ENCODE measurements around the gene OBSCN.

OBSCN gene

GRCh38 chr1:228282329-228283042 is 74.6 kb downstream of the OBSCN start:
- TF ChIP-seq CTCF (IDR thresholded peaks at IDR 0.05; ENCODE audit: borderline replicate concordance, control extremely low read depth, extremely low read depth, insufficient read depth, missing control alignments): no peak

GRCh38 chr1:228283043-228283371 is 75.2 kb downstream of the OBSCN start:
- in situ Hi-C loops (cut with MboI; ENCODE audit: low sequenced_read_pairs, unreplicated experiment): no loop called here
- no peak for TF ChIP-seq CTCF (IDR thresholded peaks at IDR 0.05; ENCODE audit: borderline replicate concordance, control extremely low read depth, extremely low read depth, insufficient read depth, missing control alignments)
- no peak for DNase-seq (ENCODE audit: low spot score)

More at GRCh38 chr1:228282329-228283042, 74.6 kb downstream of the OBSCN start:
- in situ Hi-C loops (cut with MboI; ENCODE audit: low sequenced_read_pairs, unreplicated experiment): no loop called here
- peak; percentile 28 for DNase-seq (ENCODE audit: low spot score)

DNA sequence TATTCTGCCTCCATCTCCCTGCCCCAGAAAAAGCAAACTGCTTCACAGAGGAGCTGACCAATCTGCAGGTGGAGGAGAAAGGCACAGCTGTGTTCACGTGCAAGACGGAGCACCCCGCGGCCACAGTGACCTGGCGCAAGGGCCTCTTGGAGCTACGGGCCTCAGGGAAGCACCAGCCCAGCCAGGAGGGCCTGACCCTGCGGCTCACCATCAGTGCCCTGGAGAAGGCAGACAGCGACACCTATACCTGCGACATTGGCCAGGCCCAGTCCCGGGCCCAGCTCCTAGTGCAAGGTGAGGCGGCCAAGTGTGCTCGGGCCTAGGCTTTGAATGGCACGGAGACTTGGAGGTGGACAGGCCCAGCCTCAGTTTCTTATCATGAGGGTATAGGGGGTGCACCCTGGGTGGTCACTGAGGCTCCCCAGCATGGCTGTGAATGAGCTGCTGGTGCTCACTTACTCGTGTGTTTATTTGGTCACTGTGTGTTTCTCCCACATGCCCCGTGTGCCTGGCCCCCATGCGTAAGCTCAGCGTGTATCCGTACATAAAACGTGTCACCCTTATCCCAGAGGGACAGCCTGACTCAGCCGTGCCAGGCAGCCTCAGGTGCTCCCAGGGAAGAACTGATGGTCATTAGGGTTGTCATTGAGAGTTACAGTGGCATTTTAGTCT is 75.8 kb downstream of the OBSCN start:
- peak; percentile 25 for DNase-seq (ENCODE audit: low spot score)
- TF ChIP-seq CTCF (IDR thresholded peaks at IDR 0.05; ENCODE audit: borderline replicate concordance, control extremely low read depth, extremely low read depth, insufficient read depth, missing control alignments): no peak

DNA sequence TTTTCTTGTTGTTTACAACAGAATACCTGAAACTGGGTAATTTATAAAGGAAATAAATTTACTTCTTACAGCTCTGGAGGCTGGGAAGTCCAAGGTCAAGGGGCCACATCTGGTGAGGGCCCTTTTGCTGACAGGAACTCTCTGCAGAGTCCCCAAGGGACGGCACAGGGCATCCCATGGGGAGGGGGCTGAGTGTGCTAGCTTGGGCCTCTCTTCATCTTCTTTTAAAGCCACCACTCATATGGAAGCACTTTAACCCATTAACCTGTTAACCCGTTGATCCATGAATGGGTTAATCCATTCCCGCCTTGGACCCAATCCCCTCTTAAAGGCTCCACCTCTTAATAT is 76.3 kb downstream of the OBSCN start:
- in situ Hi-C loops (cut with MboI; ENCODE audit: low sequenced_read_pairs, unreplicated experiment): no loop called here
- no peak for TF ChIP-seq CTCF (IDR thresholded peaks at IDR 0.05; ENCODE audit: borderline replicate concordance, control extremely low read depth, extremely low read depth, insufficient read depth, missing control alignments)
- no peak for DNase-seq (ENCODE audit: low spot score)

More for the DNA sequence above, 75.8 kb downstream of the OBSCN start:
- in situ Hi-C loops (cut with MboI; ENCODE audit: low sequenced_read_pairs, unreplicated experiment): no loop called here

DNA sequence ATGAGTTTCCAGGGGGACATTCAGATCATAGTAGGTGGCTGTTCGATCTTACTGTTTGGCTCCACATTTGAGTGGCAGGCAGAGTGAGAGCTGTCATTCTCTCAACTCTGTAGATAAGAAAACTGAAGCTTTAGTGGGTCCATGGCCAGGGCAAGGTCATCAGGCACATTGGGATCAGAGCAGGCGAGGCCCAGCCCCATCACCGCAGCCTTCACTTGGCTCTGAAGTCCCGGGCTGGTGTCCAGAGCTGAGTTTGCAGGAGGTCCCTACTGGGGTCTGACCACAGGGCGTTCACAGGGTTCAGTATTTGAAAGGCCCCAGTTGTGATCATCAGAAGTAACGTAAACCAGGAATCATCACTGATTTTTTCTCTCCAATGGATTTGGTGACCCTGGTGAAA is 76.7 kb downstream of the OBSCN start:
- TF ChIP-seq CTCF (IDR thresholded peaks at IDR 0.05; ENCODE audit: borderline replicate concordance, control extremely low read depth, extremely low read depth, insufficient read depth, missing control alignments): no peak

GRCh38 chr1:228285661-228286504 is 78.0 kb downstream of the OBSCN start:
- no peak for TF ChIP-seq CTCF (IDR thresholded peaks at IDR 0.05; ENCODE audit: borderline replicate concordance, control extremely low read depth, extremely low read depth, insufficient read depth, missing control alignments)
- in situ Hi-C loops (cut with MboI; ENCODE audit: low sequenced_read_pairs, unreplicated experiment): no loop called here
- peak; percentile 22 for DNase-seq (ENCODE audit: low spot score)

More for the DNA sequence above, 76.7 kb downstream of the OBSCN start:
- in situ Hi-C loops (cut with MboI; ENCODE audit: low sequenced_read_pairs, unreplicated experiment): no loop called here
- no peak for DNase-seq (ENCODE audit: low spot score)
